Endothelial cell of umbilical vein (primary cell): ENCODE measurements around the gene CCT5.

Source experiments
- CTCF ChIP-seq, 2 donors: IDR thresholded peaks; 1 replicate in 1 of 2; 2 replicates in 1 of 2; pipeline ENCODE4 v1.5.1; 2011; ENCODE audit warnings: low read length in 2 of 2, mild to moderate bottlenecking in 2 of 2, moderate library complexity in 2 of 2, control low read depth in 1 of 2, inconsistent platforms in 1 of 2, low read depth in 1 of 2; ENCODE audit not compliant: insufficient read depth in 1 of 2; ENCODE audit errors: extremely low read depth in 1 of 2
- EZH2 ChIP-seq: IDR thresholded peaks from 2 replicates; pipeline ENCODE4 v1.6.1; 2012; ENCODE audit warnings: borderline replicate concordance, low read depth, mild to moderate bottlenecking, moderate library complexity, low read length, inconsistent platforms; ENCODE audit not compliant: severe bottlenecking
- FOS ChIP-seq: IDR thresholded peaks from 2 replicates; pipeline ENCODE4 v1.6.1; 2011; ENCODE audit warnings: mild to moderate bottlenecking, low read length, moderate library complexity, borderline replicate concordance; ENCODE audit not compliant: insufficient read depth
- GATA2 ChIP-seq: IDR thresholded peaks from 2 replicates; pipeline ENCODE4 v1.7.0; 2011; ENCODE audit warnings: low read depth, mild to moderate bottlenecking, moderate library complexity, mixed read lengths, low read length; ENCODE audit not compliant: insufficient read length, insufficient read depth
- JUN ChIP-seq: IDR thresholded peaks from 2 replicates; pipeline ENCODE4 v1.6.1; 2011; ENCODE audit warnings: borderline replicate concordance, low read depth; ENCODE audit not compliant: insufficient read length, insufficient read depth
- MAX ChIP-seq: IDR thresholded peaks from 2 replicates; pipeline ENCODE4 v1.6.1; 2011; ENCODE audit not compliant: insufficient read depth, insufficient read length
- MYC ChIP-seq: IDR thresholded peaks from one replicate; pipeline ENCODE4 v1.6.1; 2011; ENCODE audit warnings: mild to moderate bottlenecking, low read depth, low read length
- POLR2A ChIP-seq: IDR thresholded peaks from 2 replicates; pipeline ENCODE4 v1.6.1; 2012; ENCODE audit warnings: low read depth, mild to moderate bottlenecking, control low read depth, low read length
- POLR2AphosphoS5 ChIP-seq: IDR thresholded peaks from 2 replicates; pipeline ENCODE4 v1.6.1; 2012; ENCODE audit warnings: low read depth, mild to moderate bottlenecking, control low read depth, low read length, moderate library complexity; ENCODE audit not compliant: insufficient read depth

- TF ChIP-seq POLR2A (no peak), MAX (no peak), FOS (no peak), POLR2AphosphoS5 (no peak), GATA2 (no peak), CTCF (IDR thresholded peaks at IDR 0.05; ENCODE audit: extremely low read depth in 1 of 2, insufficient read depth in 1 of 2, low read depth in 1 of 2, low read length in 2 of 2) (no peak), MYC (no peak), EZH2 (no peak), JUN (no peak)
Measured at GRCh38 chr5:10233011-10233410, 17.1 kb upstream of the CCT5 start.
